ENCODE results near the gene SREBF2. TPM values are rescaled to one million over a fixed set of nuclear protein-coding genes. Genes with fewer than 3 reads are reported as not detected.

SREBF2 gene
- polyA plus RNA-seq, 2 of the 4 experiments (the other 2 are of a cell fraction): 19.4 to 30.8 TPM

DNA sequence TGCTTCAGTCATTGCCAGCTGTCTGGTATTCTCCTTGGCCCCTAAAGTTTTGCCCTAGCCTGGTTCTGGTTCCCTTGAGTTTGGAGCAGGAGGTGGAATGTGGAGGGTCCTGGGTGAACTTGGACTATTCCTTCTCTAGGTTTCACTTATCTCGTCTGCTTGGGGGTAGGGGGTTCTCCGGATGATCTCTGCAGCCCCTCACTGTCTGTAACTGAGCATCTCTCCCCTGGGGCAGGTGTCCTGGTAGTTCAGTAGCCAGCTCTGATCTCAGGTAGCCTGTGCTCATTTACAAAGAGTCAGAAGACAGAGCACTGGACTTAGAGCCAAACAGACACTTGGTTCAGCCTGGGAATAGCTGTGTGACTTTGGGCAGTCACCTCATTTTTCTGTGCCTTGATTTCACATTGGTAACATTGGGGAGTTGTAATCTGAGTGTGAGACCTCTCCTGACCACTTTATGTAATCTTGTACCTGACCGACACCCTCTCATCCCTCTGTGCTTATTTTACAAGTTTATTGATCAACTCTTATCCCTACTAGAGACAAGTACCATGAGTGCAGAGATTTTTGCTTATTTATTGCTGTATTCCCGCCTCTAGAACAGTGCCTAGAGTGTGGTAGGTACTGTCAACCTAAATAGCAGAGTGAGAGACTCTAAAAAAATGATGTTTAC, 31.6 kb upstream of the SREBF2 start (continued):
- TF ChIP-seq MAFK (IDR thresholded peaks at IDR 0.05; ENCODE audit: partially characterized antibody) (no peak), CBX8 (IDR thresholded peaks at IDR 0.05) (no peak), CEBPB (IDR thresholded peaks at IDR 0.05) (no peak), BHLHE40 (IDR thresholded peaks at IDR 0.05; ENCODE audit: low read depth, low read length) (no peak)
- TF ChIP-seq, protein P1, sequence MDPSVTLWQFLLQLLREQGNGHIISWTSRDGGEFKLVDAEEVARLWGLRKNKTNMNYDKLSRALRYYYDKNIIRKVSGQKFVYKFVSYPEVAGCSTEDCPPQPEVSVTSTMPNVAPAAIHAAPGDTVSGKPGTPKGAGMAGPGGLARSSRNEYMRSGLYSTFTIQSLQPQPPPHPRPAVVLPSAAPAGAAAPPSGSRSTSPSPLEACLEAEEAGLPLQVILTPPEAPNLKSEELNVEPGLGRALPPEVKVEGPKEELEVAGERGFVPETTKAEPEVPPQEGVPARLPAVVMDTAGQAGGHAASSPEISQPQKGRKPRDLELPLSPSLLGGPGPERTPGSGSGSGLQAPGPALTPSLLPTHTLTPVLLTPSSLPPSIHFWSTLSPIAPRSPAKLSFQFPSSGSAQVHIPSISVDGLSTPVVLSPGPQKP (IDR thresholded peaks at IDR 0.05; ENCODE audit: low read depth, low read length): no peak

GRCh38 chr22:41801886-41802285, 31.0 kb upstream of the SREBF2 start:
- ATAC-seq (no peak), FAIRE-seq (no peak), DNase-seq (ENCODE audit: low read depth in 1 of 2, low spot score in 1 of 2) (no peak)
- 63% methylated on average over 2 of the region's 2 CpGs for WGBS (ENCODE audit: missing lambda C conversion rate)
- Histone ChIP-seq H3K9me3 (no peaks in the 10 kb centered on the region), H3K4me1 (peaks cover 12% of the 10 kb centered on the region; the same call in 2 of the 3 replicates), H3K4me3 (0 out of 3 replicates have a peak overlapping the region, but pooled peaks have one; percentile 87), H3K27ac (no peak overlapping the region), H3K4me2 (peak overlapping the region; percentile 83)
- TF ChIP-seq JUN (IDR thresholded peaks at IDR 0.05): no peak
- TF ChIP-seq MAFK (IDR thresholded peaks at IDR 0.05; ENCODE audit: partially characterized antibody): no peak
- no peak for TF ChIP-seq SMC3 (IDR thresholded peaks at IDR 0.05)
- TF ChIP-seq, protein P2, sequence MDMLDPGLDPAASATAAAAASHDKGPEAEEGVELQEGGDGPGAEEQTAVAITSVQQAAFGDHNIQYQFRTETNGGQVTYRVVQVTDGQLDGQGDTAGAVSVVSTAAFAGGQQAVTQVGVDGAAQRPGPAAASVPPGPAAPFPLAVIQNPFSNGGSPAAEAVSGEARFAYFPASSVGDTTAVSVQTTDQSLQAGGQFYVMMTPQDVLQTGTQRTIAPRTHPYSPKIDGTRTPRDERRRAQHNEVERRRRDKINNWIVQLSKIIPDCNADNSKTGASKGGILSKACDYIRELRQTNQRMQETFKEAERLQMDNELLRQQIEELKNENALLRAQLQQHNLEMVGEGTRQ (IDR thresholded peaks at IDR 0.05): no peak
- no peak for TF ChIP-seq RFX5 (IDR thresholded peaks at IDR 0.05)
- TF ChIP-seq PBX3 (IDR thresholded peaks at IDR 0.05): no peak
- ChIA-PET CTCF (interaction anchor here (0.6 to 1.3 kb wide), 2 partner anchors 139 to 188 kb away, joined by 3 to 4 read pairs; no protein-coding TSS in a partner anchor), POLR2A (interaction anchor here (1.5 kb wide), 1 partner anchor 20 kb away, joined by 4 read pairs; no protein-coding TSS in a partner anchor)

DNA sequence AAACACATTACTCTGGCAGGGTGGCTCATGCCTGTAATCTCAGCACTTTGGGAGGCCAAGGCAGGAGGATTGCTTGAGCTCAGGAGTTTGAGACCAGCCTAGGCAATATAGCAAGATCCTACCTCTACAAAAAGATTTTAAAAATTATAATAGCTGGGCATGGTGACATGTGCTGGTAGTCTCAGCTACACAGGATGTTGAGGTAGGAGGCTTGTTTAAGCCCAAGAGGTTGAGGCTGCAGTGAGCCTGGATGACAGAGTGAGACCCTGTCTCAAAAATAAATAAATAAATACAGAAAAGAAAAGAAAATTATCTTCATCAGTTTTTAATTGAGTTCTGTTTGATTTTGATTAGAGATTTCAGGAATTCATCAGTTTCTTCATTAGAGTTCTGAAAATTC, 27.3 kb upstream of the SREBF2 start:
- Histone ChIP-seq H3K27ac (no peak overlapping the region), H3K9me3 (no peaks in the 10 kb centered on the region), H3K4me3 (no peak overlapping the region), H3K4me2 (no peak overlapping the region), H3K4me1 (peaks cover 9% of the 10 kb centered on the region; the same call in 2 of the 3 replicates)
- POLR2A ChIA-PET: no interaction called here
- no peak for FAIRE-seq
- ATAC-seq: no peak
- CTCF ChIA-PET: no interaction called here
- no peak for DNase-seq (ENCODE audit: low read depth in 1 of 2, low spot score in 1 of 2)
- TF ChIP-seq SMC3 (IDR thresholded peaks at IDR 0.05) (no peak), POLR2AphosphoS2 (conservative IDR thresholded peaks at IDR 0.05; ENCODE audit: low read length) (no peak), RCOR1 (IDR thresholded peaks at IDR 0.05; ENCODE audit: low read depth, low read length) (no peak), EHMT2 (IDR thresholded peaks at IDR 0.05; ENCODE audit: low read depth) (no peak), CTCF (IDR thresholded peaks at IDR 0.05) (no peak), CBX2 (IDR thresholded peaks at IDR 0.05; ENCODE audit: borderline replicate concordance, low read depth) (no peak), PHF8 (IDR thresholded peaks at IDR 0.05; ENCODE audit: borderline replicate concordance, low read depth) (no peak), TFCP2L1 (CRISPR knock-in tag; IDR thresholded peaks at IDR 0.05) (no peak), REST (IDR thresholded peaks at IDR 0.05) (no peak), MYC (IDR thresholded peaks at IDR 0.05; ENCODE audit: borderline replicate concordance, low read length) (no peak), MAZ (IDR thresholded peaks at IDR 0.05; ENCODE audit: borderline replicate concordance, low read depth, low read length) (no peak)
